Measurements from ENCODE around the gene SYNE3. TPM values are rescaled to one million over a fixed set of nuclear protein-coding genes. Genes with fewer than 3 reads are reported as not detected.

The SYNE3 gene
- total and polyA plus RNA-seq, 9 of the 15 experiments (the other 6 are each of a cell fraction or from before 2014, with no cell fraction given): 0.04 to 3.1 (median 0.55) TPM

DNA sequence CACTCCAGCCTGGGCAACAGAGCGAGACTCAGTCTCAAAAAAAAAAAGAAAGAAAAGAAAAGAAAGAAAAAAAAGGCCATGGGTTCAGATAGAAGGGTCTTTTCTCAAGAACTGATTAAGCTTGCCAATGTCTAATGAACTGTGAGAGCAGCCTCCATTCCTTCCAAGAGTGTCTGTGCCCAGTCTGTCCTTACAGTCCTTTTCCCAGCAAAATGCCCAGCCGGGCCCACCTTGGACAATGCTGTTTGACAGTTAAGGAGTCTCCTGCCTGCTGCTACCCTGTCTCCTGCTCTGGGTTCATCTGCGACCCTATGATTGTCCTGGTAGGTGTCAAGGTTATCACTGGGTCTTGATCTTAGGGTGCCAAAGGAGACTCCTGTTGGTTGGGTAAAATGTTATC, 21.4 kb downstream of the SYNE3 start:
- DNase-seq (ENCODE audit: extremely low read depth in 1 of 4, low spot score in 3 of 4): no peak
- H3K9me1 ChIP-seq (ENCODE audit: control insufficient read depth, insufficient read depth, low read length): no peaks in the 10 kb centered on the region
- no TSS peak for BruUV-seq (replicated peaks)
- no peak overlapping the region for H3K4me3 ChIP-seq
- H3K27ac ChIP-seq (ENCODE audit: extremely low read depth, low read depth, low read length): no peak overlapping the region
- no peak for ATAC-seq
- no peak overlapping the region for H2AFZ ChIP-seq (ENCODE audit: low read depth, low read length)
- TF ChIP-seq MEF2D (tag; conservative IDR thresholded peaks at IDR 0.05; ENCODE audit: low read depth): no peak
- no peak for TF ChIP-seq KDM5B (IDR thresholded peaks at IDR 0.05; ENCODE audit: insufficient replicate concordance, low read depth, low read length)
- no peak for TF ChIP-seq ELK3 (CRISPR knock-in tag; IDR thresholded peaks at IDR 0.05)
- no peak for TF ChIP-seq ZNF695 (CRISPR knock-in tag; IDR thresholded peaks at IDR 0.05)
- TF ChIP-seq NR4A1 (CRISPR knock-in tag; IDR thresholded peaks at IDR 0.05): no peak
- no peak for TF ChIP-seq NR4A1 (tag; IDR thresholded peaks at IDR 0.05)
- TF ChIP-seq SAFB (IDR thresholded peaks at IDR 0.05; ENCODE audit: borderline replicate concordance, low read depth, low read length): no peak
- TF ChIP-seq EWSR1 (IDR thresholded peaks at IDR 0.05; ENCODE audit: borderline replicate concordance, low read depth, partially characterized antibody): no peak
- TF ChIP-seq PHB2 (IDR thresholded peaks at IDR 0.05; ENCODE audit: low read depth): no peak
- no peak for TF ChIP-seq MAFF (IDR thresholded peaks at IDR 0.05; ENCODE audit: low read length)
- TF ChIP-seq BRCA1 (IDR thresholded peaks at IDR 0.05): no peak
- no peak for TF ChIP-seq BRCA1 (CRISPR knock-in tag; IDR thresholded peaks at IDR 0.05)
- TF ChIP-seq RBFOX2 (IDR thresholded peaks at IDR 0.05; ENCODE audit: low read depth, low read length): no peak
- TF ChIP-seq GTF2F1 (IDR thresholded peaks at IDR 0.05; ENCODE audit: low read depth, low read length): no peak
- TF ChIP-seq HDAC1 (IDR thresholded peaks at IDR 0.05): no peak
- no peak for TF ChIP-seq THRAP3 (IDR thresholded peaks at IDR 0.05; ENCODE audit: borderline replicate concordance)
- TF ChIP-seq RFX1 (IDR thresholded peaks at IDR 0.05): no peak
- no peaks in the 10 kb centered on the region for H3K9me3 ChIP-seq (replicated peaks; ENCODE audit: control insufficient read depth, insufficient read depth, low read depth, low read length)
- H3K27me3 ChIP-seq (ENCODE audit: control insufficient read depth in 2 of 2, insufficient read depth in 2 of 2, low read length in 2 of 2): peaks cover 0 to 5% of the 10 kb centered on the region in 2 experiments; a peak in 2 of 5 replicates
- H3K9ac ChIP-seq (ENCODE audit: insufficient read depth in 1 of 2, low read depth in 2 of 2, low read length in 2 of 2): no peak overlapping the region
- intact Hi-C loops (cut with micrococcal nuclease): no loop called here
- ChIA-PET CTCF (ENCODE audit: low intra/inter-chr PET ratio) (no interaction called here), POLR2A (no interaction called here)
- no peaks in the 10 kb centered on the region for H3K79me2 ChIP-seq (ENCODE audit: control insufficient read depth, insufficient read depth, low read length)
- no peaks in the 10 kb centered on the region; the same call in 1 of the 2 replicates for H4K20me1 ChIP-seq (replicated peaks; ENCODE audit: control insufficient read depth, insufficient read depth, low read length)
- in situ Hi-C loops (cut with MboI): no loop called here
- no peak overlapping the region for H3K4me2 ChIP-seq (ENCODE audit: insufficient read depth, low read length)
- 14% methylated on average over 2 of the region's 3 CpGs for WGBS (ENCODE audit: insufficient coverage, low coverage, missing lambda C conversion rate)
- H3K4me1 ChIP-seq (replicated peaks in 1 of 2; ENCODE audit: control insufficient read depth in 2 of 2, insufficient read depth in 2 of 2, low read length in 2 of 2): no peaks in the 10 kb centered on the region; a peak in 1 of 5 replicates
- no peaks in the 10 kb centered on the region for H3K36me3 ChIP-seq (ENCODE audit: control insufficient read depth, insufficient read depth, low read length)
- FAIRE-seq: no peak
